ENCODE results near the gene KNDC1.

GRCh38 chr10:133231946-133232574, 72.0 kb downstream of the KNDC1 start:
- TF ChIP-seq ZNF556 (CRISPR knock-in tag; IDR thresholded peaks at IDR 0.05; ENCODE audit: borderline replicate concordance): no peak
- TF ChIP-seq SRY (CRISPR knock-in tag; IDR thresholded peaks at IDR 0.05): no peak
- TF ChIP-seq KAT8 (CRISPR knock-in tag; IDR thresholded peaks at IDR 0.05): no peak
- no peak for TF ChIP-seq SIN3A (IDR thresholded peaks at IDR 0.05; ENCODE audit: borderline replicate concordance, low read depth, low read length)
- no peak for TF ChIP-seq TRIM22 (IDR thresholded peaks at IDR 0.05)
- TF ChIP-seq ZFP91 (CRISPR knock-in tag; IDR thresholded peaks at IDR 0.05; ENCODE audit: borderline replicate concordance): no peak
- no peak for TF ChIP-seq TBP (CRISPR knock-in tag; IDR thresholded peaks at IDR 0.05)
- TF ChIP-seq POLR2A (IDR thresholded peaks at IDR 0.05; ENCODE audit: insufficient read depth in 1 of 2, low read depth in 2 of 2, low read length in 2 of 2): no peak
- no peak for TF ChIP-seq YY1 (IDR thresholded peaks at IDR 0.05; ENCODE audit: insufficient read depth, insufficient replicate concordance, low read depth, low read length)

Measured in HepG2 (cell line).